ENCODE measurements around the gene CHKB.

CHKB gene

DNA sequence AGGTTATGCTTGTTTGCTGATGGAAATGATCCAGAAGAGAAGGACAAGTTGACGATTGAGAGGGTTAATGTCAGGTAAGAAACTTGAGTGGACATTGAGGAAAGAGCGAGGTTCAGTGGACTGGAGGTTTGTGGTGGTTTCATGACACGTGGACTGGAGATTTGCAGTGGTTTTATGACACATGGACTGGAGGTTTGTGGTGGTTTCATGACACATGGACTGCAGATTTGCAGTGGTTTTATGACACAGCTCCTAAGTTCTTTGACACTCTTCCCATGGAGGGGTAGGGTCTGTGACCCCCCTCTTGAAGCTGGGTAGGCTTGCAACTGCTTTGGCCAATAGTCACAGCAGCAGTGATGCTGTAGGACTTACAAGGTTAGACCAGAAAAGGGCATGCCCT is 12.5 kb upstream of the CHKB start:
- no peak overlapping the region for H3K4me3 ChIP-seq (ENCODE audit: low read length)
- no peak for TF ChIP-seq ZNF274 (IDR thresholded peaks at IDR 0.05; ENCODE audit: low read depth, low read length)

DNA sequence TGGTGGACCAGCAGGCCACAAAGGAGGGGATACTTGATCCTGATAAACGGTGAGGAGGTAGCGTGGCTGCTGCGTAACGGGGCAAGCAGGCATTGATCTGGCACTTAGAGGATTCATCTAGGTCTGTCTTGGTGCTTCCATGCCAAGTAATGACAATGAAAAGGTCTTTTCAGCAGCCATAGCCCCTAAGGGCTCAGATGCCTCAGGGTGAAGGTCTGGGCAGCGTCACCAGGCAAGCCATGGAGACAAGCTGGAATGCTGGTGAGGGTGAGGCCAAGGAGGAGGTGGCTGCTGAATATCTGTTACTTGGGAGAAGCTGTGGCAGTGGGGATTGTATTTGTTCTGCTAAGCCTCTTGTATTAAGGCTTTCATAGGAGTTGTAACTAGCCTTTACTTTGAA is 4.8 kb upstream of the CHKB start:
- no peak overlapping the region for H3K4me3 ChIP-seq (ENCODE audit: low read length)
- TF ChIP-seq ZNF274 (IDR thresholded peaks at IDR 0.05; ENCODE audit: low read depth, low read length): no peak

DNA sequence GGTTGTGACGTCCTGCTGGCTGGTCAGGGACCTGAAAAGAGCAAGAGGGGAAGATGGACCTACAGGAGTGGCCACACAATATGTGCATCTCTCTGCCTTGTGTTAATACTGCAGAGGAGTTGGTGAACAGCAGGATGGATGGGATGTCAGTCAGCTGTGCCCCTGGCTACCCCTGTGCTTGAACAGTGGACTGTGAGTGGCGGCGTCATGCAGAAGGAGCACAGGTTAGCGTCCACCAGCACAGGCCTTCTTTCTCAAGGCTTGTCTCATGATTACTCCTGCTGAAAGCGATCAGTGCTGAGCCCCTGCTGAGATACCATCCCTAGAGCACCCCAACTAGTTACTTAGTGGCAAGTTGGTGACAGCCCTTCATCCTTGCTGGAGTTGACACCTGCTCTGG is 3.8 kb upstream of the CHKB start:
- no peak for TF ChIP-seq ZNF274 (IDR thresholded peaks at IDR 0.05; ENCODE audit: low read depth, low read length)
- no peak overlapping the region for H3K4me3 ChIP-seq (ENCODE audit: low read length)

DNA sequence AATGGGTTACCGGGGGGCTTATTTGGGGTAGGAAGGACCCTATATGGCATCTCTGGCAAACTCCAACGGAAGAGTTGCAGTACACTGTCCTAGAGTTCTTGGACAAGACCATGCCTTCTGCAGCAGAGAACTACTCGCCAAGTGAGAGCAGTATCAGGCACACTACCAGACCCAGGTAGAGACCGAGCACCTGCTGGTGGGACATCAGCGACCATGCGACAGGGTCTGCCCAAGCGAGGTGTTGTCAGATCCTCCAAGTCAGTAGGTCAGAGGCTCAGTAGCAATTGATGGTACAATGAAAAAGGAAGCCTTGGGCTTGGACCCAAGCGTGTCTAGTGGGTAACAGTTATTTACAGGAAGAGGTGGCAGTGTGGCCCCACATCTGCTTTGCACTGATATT is 3.1 kb upstream of the CHKB start:
- TF ChIP-seq ZNF274 (IDR thresholded peaks at IDR 0.05; ENCODE audit: low read depth, low read length): no peak
- H3K4me3 ChIP-seq (ENCODE audit: low read length): no peak overlapping the region

DNA sequence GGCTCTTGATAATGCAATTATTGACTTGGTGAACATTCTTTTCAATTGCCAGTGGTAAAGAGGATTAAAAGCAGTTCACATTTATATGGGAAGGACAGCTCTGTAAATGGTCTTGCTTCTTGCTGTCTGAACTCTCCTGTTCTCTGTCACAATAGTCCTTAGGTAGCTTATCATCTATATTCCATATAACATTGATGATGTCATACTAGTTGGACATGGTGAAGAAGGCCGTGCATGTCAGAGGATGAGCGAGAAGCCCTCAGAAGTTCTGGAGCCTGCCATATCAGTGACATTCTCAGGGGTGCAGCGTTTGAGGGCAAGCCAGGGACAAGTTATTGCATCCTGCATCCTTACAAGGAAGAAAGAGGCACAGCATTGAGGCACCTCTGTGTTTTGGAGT is 2.6 kb upstream of the CHKB start:
- H3K4me3 ChIP-seq (ENCODE audit: low read length): no peak overlapping the region
- TF ChIP-seq ZNF274 (IDR thresholded peaks at IDR 0.05; ENCODE audit: low read depth, low read length): no peak

DNA sequence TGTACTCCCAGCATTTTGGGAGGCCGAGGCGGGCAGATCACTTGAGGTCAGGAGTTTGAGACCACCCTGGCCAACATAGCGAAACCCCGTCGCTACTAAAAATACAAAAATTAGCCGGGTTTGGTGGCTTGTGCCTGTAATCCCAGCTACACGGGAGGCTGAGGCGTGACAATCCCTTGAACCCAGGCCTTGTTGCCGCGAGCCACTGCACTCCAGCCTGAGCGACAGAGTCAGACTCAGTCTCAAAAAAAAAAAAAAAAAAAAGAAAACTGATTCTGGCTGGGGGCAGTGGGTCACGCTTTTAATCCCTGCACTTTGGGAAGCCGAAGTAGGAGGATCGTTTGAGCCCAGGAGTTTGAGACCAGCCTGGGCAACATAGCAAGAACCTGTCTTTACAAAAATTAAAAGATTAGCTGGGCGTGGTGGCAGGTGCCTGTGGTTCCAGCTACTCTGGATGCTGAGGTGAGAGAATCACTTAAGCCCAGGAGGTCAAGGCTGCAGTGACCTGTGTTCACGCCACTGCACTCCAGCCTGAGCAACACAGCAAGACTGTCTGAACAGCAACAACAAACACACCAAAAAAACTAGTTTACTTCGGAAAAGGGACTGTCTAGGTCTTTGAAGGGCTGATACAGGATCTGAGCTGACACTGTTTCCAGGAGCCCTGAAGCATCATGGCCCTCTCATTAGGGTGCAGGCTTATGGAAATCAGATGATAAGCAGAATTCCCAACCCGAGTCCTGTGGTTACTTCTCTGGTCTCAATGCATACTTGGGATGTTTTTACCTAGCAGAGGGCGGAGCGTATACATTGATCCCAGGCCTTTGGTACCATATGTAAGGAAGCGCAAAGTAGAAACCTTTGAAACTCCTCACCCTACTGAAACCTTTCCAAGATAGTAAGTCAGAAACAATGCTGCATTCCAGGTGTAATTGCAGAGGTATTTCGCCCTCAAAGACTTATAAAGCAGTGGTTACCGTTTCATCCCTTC is 1.8 kb upstream of the CHKB start:
- TF ChIP-seq ZNF274 (IDR thresholded peaks at IDR 0.05; ENCODE audit: low read depth, low read length): no peak
- H3K4me3 ChIP-seq (ENCODE audit: low read length): no peak overlapping the region; the same call in 1 of the 2 replicates

DNA sequence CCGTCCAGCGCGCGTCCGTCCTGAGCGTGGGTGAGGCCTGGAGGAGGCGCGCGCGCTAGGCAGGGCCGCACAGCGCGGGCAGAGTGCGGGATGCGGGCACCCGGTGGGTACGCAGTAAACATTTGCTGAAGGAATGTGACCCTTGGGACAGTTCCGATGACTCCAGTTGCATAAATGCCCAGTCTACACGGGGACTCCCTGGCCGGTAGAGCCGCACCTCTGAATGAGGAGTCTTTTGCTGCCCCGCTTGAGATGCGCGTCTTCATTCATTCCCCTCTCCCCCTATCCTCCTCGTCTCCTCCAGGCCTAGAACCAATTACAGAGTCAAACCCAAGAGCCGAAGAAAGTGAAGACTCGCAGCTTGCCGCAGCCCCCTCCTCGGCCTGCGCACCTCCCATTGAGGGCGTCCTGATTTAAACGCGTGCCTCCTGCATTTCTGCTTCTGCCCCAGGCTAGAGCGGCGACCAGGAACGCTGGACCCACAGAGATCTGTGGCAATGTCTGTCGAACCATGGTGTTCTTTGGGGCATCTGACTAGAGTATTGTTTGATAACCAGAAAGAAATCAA is 729 bp upstream of the CHKB start:
- TF ChIP-seq ZNF274 (IDR thresholded peaks at IDR 0.05; ENCODE audit: low read depth, low read length): no peak
- peak overlapping the region; percentile 71 for H3K4me3 ChIP-seq (ENCODE audit: low read length)

DNA sequence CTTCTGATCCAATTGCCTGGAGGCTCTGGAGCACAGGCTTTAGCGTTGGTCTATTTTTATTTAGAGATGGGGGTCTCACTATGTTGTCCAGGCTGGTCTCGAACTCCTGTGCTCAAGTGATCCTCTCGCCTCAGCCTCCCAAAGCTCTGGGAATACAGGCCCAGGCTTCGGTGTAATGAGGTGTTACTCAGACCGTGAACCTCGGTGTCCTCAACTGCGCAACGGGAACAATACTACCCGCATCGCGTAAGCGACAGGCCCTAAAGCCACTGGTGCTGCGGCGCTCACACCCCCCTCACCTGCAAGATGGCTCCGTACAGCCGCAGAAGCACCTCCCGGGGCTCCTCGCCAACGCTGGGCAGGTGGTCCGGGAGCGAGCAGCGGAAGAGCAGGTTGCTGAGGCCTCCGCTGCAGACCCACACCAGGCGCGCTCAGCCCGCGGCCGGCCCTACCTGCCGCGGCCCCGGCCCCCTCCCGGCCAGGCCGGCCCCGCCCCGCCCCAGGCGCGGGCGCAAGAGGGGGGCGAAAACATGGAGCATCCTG is 628 bp downstream of the CHKB start:
- no peak for TF ChIP-seq ZNF274 (IDR thresholded peaks at IDR 0.05; ENCODE audit: low read depth, low read length)

DNA sequence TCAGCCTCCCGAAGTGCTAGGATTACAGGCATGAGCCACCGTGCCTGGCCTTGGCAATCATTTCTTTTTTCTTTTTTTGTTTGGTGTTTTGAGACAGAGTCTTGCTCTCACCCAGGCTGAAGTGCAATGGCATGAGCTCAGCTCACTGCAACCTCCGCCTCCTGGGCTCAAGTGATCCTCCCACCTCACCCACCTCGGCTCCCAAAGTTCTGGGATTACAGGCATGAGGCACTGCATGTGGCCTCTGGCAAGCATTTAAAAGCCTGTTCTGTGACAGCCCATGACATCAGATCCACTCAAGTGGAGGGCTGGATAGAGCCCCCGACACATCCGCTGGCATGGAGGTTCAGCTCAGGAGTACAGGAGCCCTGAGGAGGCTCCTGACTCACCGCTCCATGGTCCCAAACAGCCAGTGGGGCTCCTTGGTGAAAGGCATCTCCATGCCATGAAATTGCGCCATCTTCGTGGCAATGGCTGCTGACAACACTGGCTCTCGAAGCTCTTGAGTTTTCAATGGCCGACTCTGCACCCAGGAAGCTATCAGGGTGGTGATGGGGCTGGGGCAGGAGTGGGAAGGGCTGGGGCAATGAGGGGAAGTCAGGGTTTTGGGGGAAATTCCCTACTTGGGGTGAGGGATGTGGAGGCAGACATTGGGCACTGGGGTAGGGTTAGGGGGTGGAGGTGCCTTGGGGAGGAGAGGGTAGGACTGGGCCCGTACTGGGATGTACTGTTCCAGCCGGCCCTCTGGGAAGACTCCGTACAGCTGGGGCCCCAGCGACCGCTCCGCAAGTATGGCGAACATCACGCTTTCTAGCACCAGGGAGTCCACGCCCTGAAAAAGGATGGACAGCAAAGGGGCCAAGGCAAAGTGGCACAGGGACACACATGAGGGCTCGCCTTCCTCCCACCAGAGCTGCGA is 1.4 kb downstream of the CHKB start:
- no peak for TF ChIP-seq ZNF274 (IDR thresholded peaks at IDR 0.05; ENCODE audit: low read depth, low read length)
- H3K4me3 ChIP-seq (ENCODE audit: low read length): peak overlapping the region; percentile 85

More for the DNA sequence above, 628 bp downstream of the CHKB start:
- peak overlapping the region; percentile 85 for H3K4me3 ChIP-seq (ENCODE audit: low read length)

DNA sequence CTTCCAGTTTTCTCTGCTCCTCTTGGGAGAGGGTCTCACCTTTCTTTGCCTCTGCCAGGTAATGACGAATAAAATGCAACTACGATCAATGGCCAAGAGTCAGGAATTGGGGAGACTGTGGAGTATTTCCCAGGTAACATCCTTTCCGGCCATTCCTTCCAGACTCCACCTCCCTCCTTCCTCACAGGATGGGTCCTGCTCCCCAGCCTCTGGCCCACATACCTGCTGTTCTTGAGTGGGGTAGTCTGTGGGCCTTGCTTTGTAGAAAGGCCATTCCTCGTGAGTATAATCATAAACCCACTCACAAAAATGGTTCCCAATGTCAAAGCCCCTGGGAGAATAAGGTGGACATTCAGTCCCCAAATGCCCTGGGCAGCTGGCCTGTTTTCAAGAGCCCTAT is 2.9 kb downstream of the CHKB start:
- H3K4me3 ChIP-seq (ENCODE audit: low read length): no peak overlapping the region
- no peak for TF ChIP-seq ZNF274 (IDR thresholded peaks at IDR 0.05; ENCODE audit: low read depth, low read length)

DNA sequence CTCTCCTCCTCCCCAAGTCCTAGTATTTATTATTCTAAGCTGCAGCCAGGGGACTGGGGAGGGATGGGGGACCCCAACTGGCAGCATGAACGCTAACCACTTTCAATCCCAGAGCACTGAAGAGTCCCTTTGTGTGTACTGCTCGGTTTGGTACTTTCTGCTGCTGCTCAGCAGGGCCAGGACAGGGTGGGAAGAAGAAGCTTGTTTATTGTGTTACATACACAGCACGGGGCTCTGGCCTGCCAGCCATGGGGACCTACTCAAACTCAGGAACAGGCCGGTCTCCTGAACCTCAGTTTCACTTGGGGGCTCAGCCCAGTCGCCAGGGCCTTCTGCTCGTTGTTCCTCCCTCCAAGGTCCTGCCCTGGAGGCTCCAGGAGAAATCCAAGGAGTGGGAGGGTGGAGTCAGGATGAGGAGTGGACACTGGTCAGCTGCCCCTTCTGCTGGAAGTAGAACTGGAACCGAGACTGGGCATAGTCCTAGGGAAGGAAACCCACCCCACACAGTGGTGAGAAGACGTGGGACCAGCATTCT is 3.8 kb downstream of the CHKB start:
- no peak for TF ChIP-seq ZNF274 (IDR thresholded peaks at IDR 0.05; ENCODE audit: low read depth, low read length)
- no peak overlapping the region for H3K4me3 ChIP-seq (ENCODE audit: low read length)

DNA sequence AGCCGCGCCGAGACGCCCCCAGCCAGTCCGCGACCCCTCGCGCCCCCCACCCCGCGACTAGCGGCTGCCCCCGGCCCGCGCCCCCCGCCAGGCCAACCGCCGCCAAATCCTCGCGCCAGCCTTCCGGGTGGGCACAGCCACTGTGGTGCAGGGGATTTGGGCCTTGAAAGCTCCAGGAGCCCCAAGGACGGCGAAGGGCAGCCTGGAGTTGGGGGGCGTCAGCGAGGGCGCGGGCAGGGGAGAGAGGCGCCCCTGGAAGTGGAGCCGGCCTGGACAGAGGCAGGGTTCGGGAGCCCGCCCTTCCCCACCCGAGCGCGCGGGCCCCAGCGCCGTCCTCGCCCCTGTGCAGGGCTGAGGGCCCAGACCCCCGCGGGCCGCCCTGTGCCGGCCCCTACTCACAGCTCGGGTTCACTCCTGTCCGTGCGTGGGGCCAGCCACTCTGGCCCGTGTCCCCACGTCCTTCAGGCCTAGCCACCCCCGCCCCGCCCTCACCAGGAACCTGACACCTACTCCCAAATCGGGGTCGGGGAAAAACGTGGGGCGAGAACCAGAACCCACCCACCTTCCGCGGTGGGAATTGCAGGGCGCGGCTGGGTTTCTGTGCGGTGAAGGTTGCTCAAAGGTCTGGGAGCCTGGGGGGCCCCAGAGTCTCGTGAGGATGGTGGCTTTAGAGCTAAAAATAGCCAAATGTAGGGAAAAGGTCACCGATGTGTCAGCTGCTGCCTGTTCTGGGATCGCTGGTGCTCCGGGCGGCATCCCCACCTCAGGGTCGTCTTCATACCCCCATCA is 4.5 kb downstream of the CHKB start, which contains the start of gene CPT1B:
CPT1B (minus strand) TSS at position 441 of the 789 bp plus-strand sequence. CDS start 512 bp downstream, outside the sequence.
- TF ChIP-seq ZNF274 (IDR thresholded peaks at IDR 0.05; ENCODE audit: low read depth, low read length): no peak
- H3K4me3 ChIP-seq (ENCODE audit: low read length): no peak within 1 kb of the TSS

DNA sequence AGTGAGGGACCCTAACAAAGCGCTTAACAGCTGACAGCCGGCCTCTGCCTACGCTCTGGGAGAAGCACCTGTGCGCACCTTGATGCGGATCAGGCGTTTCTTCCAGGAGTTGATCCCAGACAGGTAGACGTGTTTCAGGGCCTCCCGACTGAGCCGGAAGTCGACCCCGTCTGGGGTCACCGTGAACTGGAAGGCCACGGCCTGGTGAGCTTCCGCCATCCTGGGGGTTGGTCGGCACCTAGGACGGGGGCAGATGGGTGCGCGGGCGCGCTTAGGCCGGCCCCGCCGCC is 5.0 kb downstream of the CHKB start:
- H3K4me3 ChIP-seq (ENCODE audit: low read length): no peak overlapping the region
- no peak for TF ChIP-seq ZNF274 (IDR thresholded peaks at IDR 0.05; ENCODE audit: low read depth, low read length)
